Spleen (tissue), 11 donors: Measurements from ENCODE around the gene TACC2. TPM values are rescaled to one million over a fixed set of nuclear protein-coding genes. Genes with fewer than 3 reads are reported as not detected.

Source experiments
- DNase-seq: peaks from one replicate; pipeline ENCODE4 v3.0.0-alpha.2; 2020
- H3K27ac ChIP-seq, 8 donors: fragments of 200-600 bp; sonication (generic) in 7 of 8; 1 replicate in 4 of 8; 2 replicates in 4 of 8; pipeline versions ENCODE4 v1.5.0 to v1.8.0; 2016 to 2021; ENCODE audit warnings: inconsistent platforms in 4 of 8, mild to moderate bottlenecking in 4 of 8, moderate library complexity in 1 of 8
- H3K27me3 ChIP-seq, 7 donors: fragments of 200-600 bp; sonication (generic) in 6 of 7; replicated peaks in 1 of 7; 1 replicate in 4 of 7; 2 replicates in 3 of 7; pipeline versions ENCODE4 v1.5.0 to v1.8.0; 2016 to 2021; ENCODE audit warnings: inconsistent platforms in 3 of 7, mild to moderate bottlenecking in 1 of 7
- H3K36me3 ChIP-seq, 6 donors: fragments of 200-600 bp; sonication (generic) in 5 of 6; 1 replicate in 4 of 6; 2 replicates in 2 of 6; pipeline versions ENCODE4 v1.5.0 to v1.8.0; 2016 to 2021; ENCODE audit warnings: inconsistent platforms in 2 of 6
- H3K4me1 ChIP-seq, 6 donors: fragments of 200-600 bp; sonication (generic) in 5 of 6; 1 replicate in 3 of 6; 2 replicates in 3 of 6; pipeline versions ENCODE4 v1.5.0 to v1.8.0; 2016 to 2021; ENCODE audit warnings: inconsistent platforms in 3 of 6
- H3K4me3 ChIP-seq, 8 donors: fragments of 200-600 bp; sonication (generic) in 7 of 8; 1 replicate in 4 of 8; 2 replicates in 4 of 8; pipeline versions ENCODE4 v1.5.0 to v1.8.0; 2016 to 2021; ENCODE audit warnings: inconsistent platforms in 4 of 8, mild to moderate bottlenecking in 4 of 8, moderate library complexity in 2 of 8
- H3K9me3 ChIP-seq, 8 donors: fragments of 200-600 bp; sonication (generic) in 7 of 8; 1 replicate in 4 of 8; 2 replicates in 4 of 8; pipeline versions ENCODE4 v1.5.0 to v1.8.0; 2016 to 2021; ENCODE audit warnings: inconsistent platforms in 4 of 8
- POLR2A ChIP-seq, 3 donors: fragments of 450-650 bp; IDR thresholded peaks; one replicate each; pipeline ENCODE4 v1.5.1; 2017; ENCODE audit warnings: antibody characterized with exemption in 3 of 3, mild to moderate bottlenecking in 1 of 3
- POLR2AphosphoS5 ChIP-seq, 3 donors: sonication (generic); formaldehyde crosslinking; IDR thresholded peaks; one replicate each; pipeline ENCODE4 v1.5.1; 2017; ENCODE audit warnings: antibody characterized with exemption in 3 of 3
- WGBS, 5 donors: extraction: QIAGEN DNeasy Blood & Tissue Kit in 3 of 5; methylation state at CpG; one replicate each; pipeline versions ENCODE4 v1.1.5 to v1.1.7; 2013 to 2018; 5-methylcytosine and 5-hydroxymethylcytosine counted together
- intact Hi-C: fragments of 100-400 bp; cut with DNase I; formaldehyde crosslinking; loops from one replicate; pipeline ENCODE4 v1.15.0; 2023; ENCODE audit warnings: low total_unique reads
- polyA plus RNA-seq, 3 donors: library from polyadenylated mRNA; stranded (reverse); fragments of 200-250 nt; gene quantifications; one replicate each; pipeline ENCODE4 v1.2.1, GENCODE V29; 2013
- total RNA-seq, 7 donors: library from RNA; depleted of rRNA in 3 of 7; stranded (reverse); fragments of >200 nt in 3 of 7; fragmentation: NEBNext Ultra II Directional in 4 of 7; extraction: Animal tissue kit (Norgen Biotek cat#: 25700) in 4 of 7; gene quantifications; one replicate each; pipeline versions ENCODE4 v1.1.0 to v1.2.1, GENCODE V29; 2016 to 2021
- TF ChIP-seq, protein P1 (sequence below), 11 experiments: fragments of 200-600 bp in 7 of 11; fragments of 450-650 bp in 4 of 11; sonication (generic) in 4 of 11; IDR thresholded peaks in 8 of 11; conservative IDR thresholded peaks in 3 of 11; 1 replicate in 7 of 11; 2 replicates in 4 of 11; pipeline versions ENCODE4 v1.4.0 to v1.8.0; 2016 to 2021; ENCODE audit warnings: antibody characterized with exemption in 11 of 11, inconsistent platforms in 4 of 11, mild to moderate bottlenecking in 1 of 11
- donor health status: healthy with polysubstance abuse.
- donor health status: DM: no; HTN: no; CAD: no; lungs with moderate emphysema.
- donor health status: DM: no; HTN: no; CAD: no.
- donor health status: Bipolar disorder and iron deficiency.
- donor health status: healthy.
- donor health status: DM: no; HTN: no; CAD: no.
- donor health status: DM: yes; HTN: yes; CAD: no.

TACC2 gene
- total and polyA plus RNA-seq, 10 donors, result 2.4 to 13.9 (median 4.5) TPM

DNA sequence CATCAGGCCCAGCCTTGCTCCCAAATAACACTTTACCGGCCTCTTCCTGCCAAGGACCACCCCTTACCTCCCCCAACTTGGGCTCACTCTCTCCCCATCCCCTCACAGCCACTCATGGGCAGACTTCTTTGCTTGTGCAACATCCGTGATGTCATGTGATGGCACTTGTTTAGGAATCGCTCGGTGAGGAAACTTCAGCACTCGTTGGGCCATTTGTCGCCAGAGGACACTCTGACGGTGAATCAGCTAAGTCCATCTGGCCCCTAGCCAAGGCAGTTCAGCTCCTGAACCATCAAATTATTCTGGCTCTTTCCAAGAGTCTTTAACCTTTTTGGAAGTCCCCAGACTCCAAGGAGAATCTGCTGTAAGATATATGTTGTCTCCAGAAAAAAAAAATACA lies 301.4 kb downstream of the TACC2 start:
- no peaks in the 10 kb centered on the region for H3K9me3 ChIP-seq
- peaks cover 0 to 12% (median 0%) of the 10 kb centered on the region in 7 donors for H3K27me3 ChIP-seq
- no peaks in the 10 kb centered on the region for H3K36me3 ChIP-seq
- 61 to 82% (median 76%) methylated on average over 7 of the region's 7 CpGs for WGBS, 5 donors
- TF ChIP-seq POLR2A (IDR thresholded peaks at IDR 0.05), result no peak
- no peak for TF ChIP-seq POLR2AphosphoS5 (IDR thresholded peaks at IDR 0.05)
- TF ChIP-seq, protein P1, sequence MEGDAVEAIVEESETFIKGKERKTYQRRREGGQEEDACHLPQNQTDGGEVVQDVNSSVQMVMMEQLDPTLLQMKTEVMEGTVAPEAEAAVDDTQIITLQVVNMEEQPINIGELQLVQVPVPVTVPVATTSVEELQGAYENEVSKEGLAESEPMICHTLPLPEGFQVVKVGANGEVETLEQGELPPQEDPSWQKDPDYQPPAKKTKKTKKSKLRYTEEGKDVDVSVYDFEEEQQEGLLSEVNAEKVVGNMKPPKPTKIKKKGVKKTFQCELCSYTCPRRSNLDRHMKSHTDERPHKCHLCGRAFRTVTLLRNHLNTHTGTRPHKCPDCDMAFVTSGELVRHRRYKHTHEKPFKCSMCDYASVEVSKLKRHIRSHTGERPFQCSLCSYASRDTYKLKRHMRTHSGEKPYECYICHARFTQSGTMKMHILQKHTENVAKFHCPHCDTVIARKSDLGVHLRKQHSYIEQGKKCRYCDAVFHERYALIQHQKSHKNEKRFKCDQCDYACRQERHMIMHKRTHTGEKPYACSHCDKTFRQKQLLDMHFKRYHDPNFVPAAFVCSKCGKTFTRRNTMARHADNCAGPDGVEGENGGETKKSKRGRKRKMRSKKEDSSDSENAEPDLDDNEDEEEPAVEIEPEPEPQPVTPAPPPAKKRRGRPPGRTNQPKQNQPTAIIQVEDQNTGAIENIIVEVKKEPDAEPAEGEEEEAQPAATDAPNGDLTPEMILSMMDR (IDR thresholded peaks at IDR 0.05 in 8 of 11, conservative IDR thresholded peaks at IDR 0.05 in 3 of 11), result no peak
- no peak overlapping the region for H3K4me3 ChIP-seq
- intact Hi-C loops, result no loop called here
- DNase-seq, result no peak
- no peaks in the 10 kb centered on the region for H3K4me1 ChIP-seq
- H3K27ac ChIP-seq, result no peak overlapping the region

DNA sequence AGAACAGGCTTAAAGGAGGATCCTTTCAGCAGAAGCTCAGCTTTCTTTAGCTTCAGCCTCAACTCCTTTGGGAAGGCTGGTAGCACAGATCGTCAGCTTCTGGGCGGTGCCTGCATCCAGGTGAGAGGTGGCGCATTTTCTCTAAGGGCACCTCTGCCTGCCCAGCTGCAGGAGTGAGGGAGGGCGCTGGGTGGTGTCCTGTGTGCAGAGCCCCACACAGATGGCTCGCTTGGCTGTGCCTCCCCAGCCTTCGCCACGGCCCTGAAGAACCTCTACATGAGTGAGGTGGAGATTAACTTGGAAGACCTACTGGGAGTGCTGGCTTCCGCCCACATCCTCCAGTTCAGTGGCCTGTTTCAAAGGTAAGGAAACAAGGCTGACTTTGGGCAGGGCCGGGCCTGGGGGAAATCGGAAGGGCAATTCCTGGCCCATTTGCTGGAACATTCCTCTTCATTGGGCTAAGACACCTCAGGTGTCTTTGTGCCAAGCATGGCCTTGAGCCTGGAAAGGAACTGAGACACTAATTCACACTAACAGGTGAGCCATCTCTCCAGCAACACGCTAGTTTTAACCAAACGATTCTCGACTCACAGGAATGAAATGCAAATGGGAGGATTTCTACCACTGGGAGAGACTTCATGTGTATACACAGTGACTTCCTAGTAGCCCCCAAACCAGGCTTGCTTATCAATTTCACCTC lies 302.0 kb downstream of the TACC2 start:
- H3K4me3 ChIP-seq, result no peak overlapping the region
- WGBS, 5 donors, result 85 to 95% (median 88%) methylated on average over 13 of the region's 13 CpGs
- H3K27ac ChIP-seq, result no peak overlapping the region
- TF ChIP-seq, protein P1 (IDR thresholded peaks at IDR 0.05 in 8 of 11, conservative IDR thresholded peaks at IDR 0.05 in 3 of 11), result no peak
- no peak for TF ChIP-seq POLR2A (IDR thresholded peaks at IDR 0.05)
- no peak for TF ChIP-seq POLR2AphosphoS5 (IDR thresholded peaks at IDR 0.05)
- intact Hi-C loops, result no loop called here
- no peak for DNase-seq
- no peaks in the 10 kb centered on the region for H3K9me3 ChIP-seq
- H3K27me3 ChIP-seq, result peaks cover 0 to 12% (median 0%) of the 10 kb centered on the region in 7 donors
- no peaks in the 10 kb centered on the region for H3K36me3 ChIP-seq
- no peaks in the 10 kb centered on the region for H3K4me1 ChIP-seq

DNA sequence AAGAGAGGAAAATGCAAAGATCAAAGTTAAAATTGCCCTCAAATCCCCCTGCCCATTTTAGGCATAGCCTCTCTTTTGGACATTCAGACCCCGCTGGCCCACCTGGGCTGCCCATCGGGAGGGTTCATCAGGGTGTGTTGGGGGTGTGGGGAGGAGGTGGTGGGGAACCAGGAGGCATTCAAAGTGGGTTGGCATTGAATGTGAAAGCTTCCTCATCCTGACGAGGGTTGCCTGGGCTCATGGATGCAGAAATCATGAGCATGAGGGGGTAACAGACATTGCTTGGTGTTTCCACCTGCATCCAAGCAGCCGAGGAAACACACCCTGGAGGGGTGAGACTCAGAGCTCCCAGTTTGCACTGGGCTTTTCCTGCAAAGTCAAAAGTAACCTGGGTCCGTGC lies 302.8 kb downstream of the TACC2 start:
- no peak for TF ChIP-seq POLR2AphosphoS5 (IDR thresholded peaks at IDR 0.05)
- TF ChIP-seq POLR2A (IDR thresholded peaks at IDR 0.05), result no peak
- TF ChIP-seq, protein P1 (IDR thresholded peaks at IDR 0.05 in 8 of 11, conservative IDR thresholded peaks at IDR 0.05 in 3 of 11), result no peak
- peaks cover 0 to 12% (median 0%) of the 10 kb centered on the region in 7 donors for H3K27me3 ChIP-seq
- H3K4me3 ChIP-seq, result no peak overlapping the region
- no peak overlapping the region for H3K27ac ChIP-seq
- no peaks in the 10 kb centered on the region for H3K4me1 ChIP-seq
- no peaks in the 10 kb centered on the region for H3K9me3 ChIP-seq
- no peak for DNase-seq
- intact Hi-C loops, result no loop called here
- 77 to 89% (median 87%) methylated on average over 4 to 5 of the region's 5 CpGs for WGBS, 5 donors
- no peaks in the 10 kb centered on the region for H3K36me3 ChIP-seq

DNA sequence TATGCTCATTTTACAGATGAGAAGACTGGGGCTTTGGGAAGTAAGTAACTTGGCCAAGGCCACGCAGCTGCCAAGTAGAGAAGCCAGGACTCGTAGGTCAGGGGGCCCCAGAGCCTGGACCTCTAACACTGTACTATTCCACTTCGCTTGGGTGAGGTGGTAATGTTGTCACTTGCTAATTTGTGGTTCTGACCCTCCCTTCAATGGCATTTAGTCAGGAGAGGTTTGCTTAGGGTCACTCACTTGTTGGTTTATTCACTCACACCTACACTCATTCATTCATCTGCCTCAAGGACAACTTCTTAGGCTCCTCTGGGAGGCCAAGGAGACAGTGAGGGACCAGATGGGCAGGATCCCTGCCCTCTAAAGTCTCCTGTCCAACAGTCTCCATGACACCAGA lies 303.4 kb downstream of the TACC2 start:
- Histone ChIP-seq H3K36me3 (no peaks in the 10 kb centered on the region), H3K4me1 (no peaks in the 10 kb centered on the region), H3K27ac (no peak overlapping the region), H3K4me3 (no peak overlapping the region), H3K27me3 (peaks cover 0 to 16% (median 0%) of the 10 kb centered on the region in 7 donors), H3K9me3 (no peaks in the 10 kb centered on the region)
- intact Hi-C loops, result no loop called here
- no peak for TF ChIP-seq POLR2A (IDR thresholded peaks at IDR 0.05)
- TF ChIP-seq POLR2AphosphoS5 (IDR thresholded peaks at IDR 0.05), result no peak
- TF ChIP-seq, protein P1 (IDR thresholded peaks at IDR 0.05 in 8 of 11, conservative IDR thresholded peaks at IDR 0.05 in 3 of 11), result no peak
- no peak for DNase-seq
- 78 to 83% (median 81%) methylated on average over 3 of the region's 3 CpGs for WGBS, 5 donors
